ENCODE results near the gene KRTAP5-10.

Gene KRTAP5-10

DNA sequence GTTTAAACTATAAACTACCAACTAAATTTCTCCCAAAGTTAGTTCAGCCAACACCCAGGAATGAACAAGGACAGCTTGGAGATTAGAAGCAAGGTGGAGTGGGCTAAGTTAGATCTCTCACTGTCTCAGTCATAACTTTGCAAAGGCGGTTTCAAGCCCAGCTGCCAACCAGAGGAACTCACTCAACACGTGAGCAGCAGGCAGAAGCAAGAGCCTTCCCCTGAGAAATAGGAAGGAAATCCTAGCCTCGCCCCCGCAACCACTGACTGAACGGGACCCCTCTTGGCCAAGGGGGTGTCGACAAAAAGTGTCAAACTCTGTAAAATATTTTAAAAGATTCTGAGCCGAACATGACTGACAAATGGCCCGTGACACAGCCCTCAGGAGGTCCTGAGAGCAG lies 21.5 kb upstream of the KRTAP5-10 start:
- H3K9me3 ChIP-seq (ENCODE audit: control insufficient read depth, low read length): no peaks in the 10 kb centered on the region
- H3K4me1 ChIP-seq (ENCODE audit: control insufficient read depth, insufficient read depth, low read length): no peaks in the 10 kb centered on the region
- H3K4me3 ChIP-seq (ENCODE audit: low read length): no peak overlapping the region
- H3K27me3 ChIP-seq (replicated peaks; ENCODE audit: control insufficient read depth, insufficient read depth, low read length): peaks cover 6% of the 10 kb centered on the region
- H3K9ac ChIP-seq (ENCODE audit: low read length): no peak overlapping the region
- DNase-seq (ENCODE audit: low read depth): no peak
- no peaks in the 10 kb centered on the region for H3K36me3 ChIP-seq (ENCODE audit: control insufficient read depth, insufficient read depth, low read length, severe bottlenecking)

DNA sequence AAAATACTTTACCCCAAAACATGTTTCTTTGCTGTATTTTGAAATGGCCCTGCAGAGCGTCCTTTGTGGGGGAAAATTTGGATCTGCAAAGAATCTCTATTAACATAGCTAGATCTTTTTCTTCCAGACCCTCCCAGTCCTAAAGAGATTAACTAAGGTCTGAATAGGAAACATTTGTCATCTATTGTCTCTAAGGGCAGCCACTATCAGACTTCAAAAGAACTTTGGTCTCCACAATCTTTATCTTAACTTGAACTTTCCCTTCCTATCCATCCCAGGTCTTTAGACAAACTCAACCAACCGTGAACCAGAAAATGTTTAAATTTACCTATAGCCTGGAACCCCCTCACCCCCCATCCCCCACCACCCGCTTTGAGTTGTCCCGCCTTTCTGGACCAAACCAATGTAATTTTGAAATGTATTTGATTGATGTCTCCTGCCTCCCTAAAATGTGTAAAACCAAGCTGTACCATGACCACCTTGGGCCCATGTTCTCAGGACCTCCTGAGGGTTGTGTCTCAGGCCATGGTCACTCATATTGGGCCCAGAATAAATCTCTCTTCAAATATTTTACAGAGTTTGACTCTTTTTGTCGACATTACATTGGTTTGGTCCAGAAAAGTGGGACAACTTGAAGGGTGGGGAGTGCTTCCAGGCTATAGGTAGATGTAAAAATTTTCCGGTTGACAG lies 20.7 kb upstream of the KRTAP5-10 start:
- Histone ChIP-seq H3K9ac (ENCODE audit: low read length) (no peak overlapping the region), H3K27me3 (replicated peaks; ENCODE audit: control insufficient read depth, insufficient read depth, low read length) (peaks cover 10% of the 10 kb centered on the region), H3K4me3 (ENCODE audit: low read length) (no peak overlapping the region), H3K4me1 (ENCODE audit: control insufficient read depth, insufficient read depth, low read length) (no peaks in the 10 kb centered on the region), H3K36me3 (ENCODE audit: control insufficient read depth, insufficient read depth, low read length, severe bottlenecking) (no peaks in the 10 kb centered on the region), H3K9me3 (ENCODE audit: control insufficient read depth, low read length) (no peaks in the 10 kb centered on the region)
- DNase-seq (ENCODE audit: low read depth): no peak

DNA sequence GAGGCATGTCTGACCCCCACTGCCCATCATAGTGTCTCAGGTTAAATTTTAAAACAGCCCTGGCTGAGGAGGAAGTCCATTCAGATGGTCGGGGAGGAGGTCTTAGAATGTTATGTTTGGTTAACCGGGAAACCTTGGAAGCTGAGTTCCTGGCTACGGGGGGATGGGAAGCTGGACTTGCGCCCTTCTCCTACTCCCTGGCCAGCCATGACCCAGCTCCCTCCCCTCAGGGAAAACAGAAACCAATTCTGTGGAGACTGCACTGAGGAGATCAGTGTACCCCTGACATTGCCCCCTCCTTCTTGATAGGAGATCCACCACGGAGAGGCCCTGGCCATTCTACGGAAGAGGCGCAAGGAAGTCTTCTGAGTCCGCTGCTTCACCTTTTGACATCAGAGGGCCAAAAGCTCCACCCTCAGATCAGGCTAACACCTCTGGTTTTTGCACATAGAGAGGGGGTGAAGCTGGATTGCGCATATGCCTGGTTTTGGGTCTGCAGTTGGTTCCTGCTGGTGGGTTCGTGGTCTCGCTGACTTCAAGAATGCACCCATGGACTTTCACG lies 19.9 kb upstream of the KRTAP5-10 start:
- H3K36me3 ChIP-seq (ENCODE audit: control insufficient read depth, insufficient read depth, low read length, severe bottlenecking): no peaks in the 10 kb centered on the region
- H3K9ac ChIP-seq (ENCODE audit: low read length): no peak overlapping the region
- no peaks in the 10 kb centered on the region for H3K4me1 ChIP-seq (ENCODE audit: control insufficient read depth, insufficient read depth, low read length)
- no peak overlapping the region for H3K4me3 ChIP-seq (ENCODE audit: low read length)
- DNase-seq (ENCODE audit: low read depth): no peak
- H3K27me3 ChIP-seq (replicated peaks; ENCODE audit: control insufficient read depth, insufficient read depth, low read length): peaks cover 10% of the 10 kb centered on the region
- H3K9me3 ChIP-seq (ENCODE audit: control insufficient read depth, low read length): no peaks in the 10 kb centered on the region

DNA sequence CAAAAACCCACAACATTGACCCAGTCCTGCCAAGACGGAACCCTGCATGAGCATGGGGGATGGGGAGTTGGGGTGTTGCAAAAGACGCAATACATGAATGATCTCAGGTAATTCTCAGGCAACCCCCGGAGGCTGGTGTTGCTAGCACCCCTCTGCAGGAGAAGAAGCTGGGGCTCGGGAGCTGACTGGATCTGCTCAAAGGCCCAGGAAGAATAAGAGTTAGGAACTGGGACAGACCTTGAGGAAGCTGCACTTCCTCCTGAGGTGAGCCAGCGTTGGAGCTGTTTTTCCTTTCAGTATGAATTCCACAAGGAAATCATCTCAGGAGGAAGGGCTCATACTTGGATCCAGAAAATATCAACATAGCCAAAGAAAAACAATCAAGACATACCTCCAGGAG lies 17.2 kb upstream of the KRTAP5-10 start, which contains the start of gene KRTAP5-9:
Gene KRTAP5-9 (plus strand): TSS at position 301 of the 400 bp plus-strand sequence. CDS start 238 bp downstream, outside the sequence.
- Histone ChIP-seq H3K9me3 (ENCODE audit: control insufficient read depth, low read length) (no peaks in the 10 kb centered on the region), H3K36me3 (ENCODE audit: control insufficient read depth, insufficient read depth, low read length, severe bottlenecking) (no peaks in the 10 kb centered on the region), H3K27me3 (replicated peaks; ENCODE audit: control insufficient read depth, insufficient read depth, low read length) (peaks cover 18% of the 10 kb centered on the region), H3K4me1 (ENCODE audit: control insufficient read depth, insufficient read depth, low read length) (no peaks in the 10 kb centered on the region), H3K9ac (ENCODE audit: low read length) (no peak within 1 kb of the TSS), H3K4me3 (ENCODE audit: low read length) (no peak within 1 kb of the TSS)
- DNase-seq (ENCODE audit: low read depth): no peak

GRCh38 chr11:71548716-71549151 lies 16.6 kb upstream of the KRTAP5-10 start:
- H3K4me1 ChIP-seq (ENCODE audit: control insufficient read depth, insufficient read depth, low read length): no peaks in the 10 kb centered on the region
- no peak for DNase-seq (ENCODE audit: low read depth)
- H3K9ac ChIP-seq (ENCODE audit: low read length): no peak overlapping the region
- H3K4me3 ChIP-seq (ENCODE audit: low read length): no peak overlapping the region
- H3K9me3 ChIP-seq (ENCODE audit: control insufficient read depth, low read length): no peaks in the 10 kb centered on the region
- no peaks in the 10 kb centered on the region for H3K36me3 ChIP-seq (ENCODE audit: control insufficient read depth, insufficient read depth, low read length, severe bottlenecking)
- peaks cover 18% of the 10 kb centered on the region for H3K27me3 ChIP-seq (replicated peaks; ENCODE audit: control insufficient read depth, insufficient read depth, low read length)

GRCh38 chr11:71551711-71552110 lies 13.7 kb upstream of the KRTAP5-10 start:
- Histone ChIP-seq H3K36me3 (ENCODE audit: control insufficient read depth, insufficient read depth, low read length, severe bottlenecking) (no peaks in the 10 kb centered on the region), H3K9ac (ENCODE audit: low read length) (no peak overlapping the region), H3K27me3 (replicated peaks; ENCODE audit: control insufficient read depth, insufficient read depth, low read length) (peaks cover 24% of the 10 kb centered on the region), H3K9me3 (ENCODE audit: control insufficient read depth, low read length) (no peaks in the 10 kb centered on the region), H3K4me1 (ENCODE audit: control insufficient read depth, insufficient read depth, low read length) (no peaks in the 10 kb centered on the region), H3K4me3 (ENCODE audit: low read length) (no peak overlapping the region)
- peak; percentile 1 for DNase-seq (ENCODE audit: low read depth)

DNA sequence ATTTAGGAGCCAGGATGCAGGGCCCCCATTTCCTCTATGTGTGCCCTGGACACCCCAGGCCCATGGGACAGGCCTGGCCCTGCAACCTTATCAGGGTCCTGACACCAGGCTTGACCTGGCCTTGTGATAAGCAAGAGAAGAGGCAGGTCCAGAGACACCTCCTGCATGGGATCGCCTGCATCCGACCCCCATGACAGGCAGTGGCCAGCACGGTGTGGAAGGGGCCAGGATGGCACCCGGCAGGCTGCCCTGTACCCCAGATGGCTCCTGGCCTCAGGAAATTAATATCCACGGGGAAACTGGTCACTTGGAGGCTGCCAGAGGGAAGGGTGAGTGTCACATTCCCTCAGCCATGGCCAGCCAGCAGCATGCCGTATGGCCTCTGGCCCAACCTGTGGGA lies 10.4 kb upstream of the KRTAP5-10 start:
- DNase-seq (ENCODE audit: low read depth): no peak
- no peak overlapping the region for H3K4me3 ChIP-seq (ENCODE audit: low read length)
- no peaks in the 10 kb centered on the region for H3K4me1 ChIP-seq (ENCODE audit: control insufficient read depth, insufficient read depth, low read length)
- no peak overlapping the region for H3K9ac ChIP-seq (ENCODE audit: low read length)
- no peaks in the 10 kb centered on the region for H3K9me3 ChIP-seq (ENCODE audit: control insufficient read depth, low read length)
- peaks cover 18% of the 10 kb centered on the region for H3K27me3 ChIP-seq (replicated peaks; ENCODE audit: control insufficient read depth, insufficient read depth, low read length)
- H3K36me3 ChIP-seq (ENCODE audit: control insufficient read depth, insufficient read depth, low read length, severe bottlenecking): no peaks in the 10 kb centered on the region

DNA sequence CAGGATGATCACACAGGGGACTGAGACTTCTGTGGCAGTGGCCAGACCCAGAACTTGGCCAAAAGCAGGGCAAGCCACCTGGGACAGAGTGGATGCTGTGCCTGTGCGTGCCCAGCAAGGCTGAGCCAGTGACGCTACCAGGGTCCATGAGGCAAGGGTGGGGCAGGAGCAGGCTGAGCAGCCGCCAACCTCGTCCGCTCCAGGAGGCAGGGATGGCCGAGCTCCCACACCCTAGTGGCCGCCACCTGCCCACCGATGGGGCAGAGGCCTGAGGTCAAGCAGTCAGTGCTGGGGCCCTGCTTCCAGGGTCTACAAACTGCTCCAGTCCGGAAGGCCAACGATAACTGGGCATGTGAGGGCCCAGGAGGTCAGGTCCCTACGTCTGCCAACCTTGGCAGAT lies 9.9 kb upstream of the KRTAP5-10 start:
- no peak overlapping the region for H3K9ac ChIP-seq (ENCODE audit: low read length)
- DNase-seq (ENCODE audit: low read depth): no peak
- H3K4me3 ChIP-seq (ENCODE audit: low read length): no peak overlapping the region
- no peaks in the 10 kb centered on the region for H3K36me3 ChIP-seq (ENCODE audit: control insufficient read depth, insufficient read depth, low read length, severe bottlenecking)
- H3K4me1 ChIP-seq (ENCODE audit: control insufficient read depth, insufficient read depth, low read length): no peaks in the 10 kb centered on the region
- H3K9me3 ChIP-seq (ENCODE audit: control insufficient read depth, low read length): no peaks in the 10 kb centered on the region
- H3K27me3 ChIP-seq (replicated peaks; ENCODE audit: control insufficient read depth, insufficient read depth, low read length): peaks cover 18% of the 10 kb centered on the region

DNA sequence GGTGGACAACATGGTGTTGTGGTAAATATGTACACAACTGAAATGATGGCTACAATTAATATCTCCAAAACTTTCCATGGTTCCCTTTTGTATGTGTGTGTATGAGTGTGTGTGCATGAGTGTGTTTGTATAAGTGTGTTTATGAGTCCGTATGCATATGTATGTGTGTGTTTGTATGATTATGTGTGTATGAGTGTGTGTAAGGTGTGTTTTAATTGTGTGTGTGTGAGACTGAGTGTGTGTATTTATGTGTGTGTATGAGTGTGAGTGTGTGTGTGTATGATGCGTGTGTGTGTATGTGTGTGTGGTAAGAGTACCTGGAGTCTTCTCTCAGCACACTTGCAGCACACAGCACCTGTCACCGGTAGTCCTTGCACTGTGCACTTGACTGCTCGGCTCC lies 9.3 kb upstream of the KRTAP5-10 start:
- H3K4me3 ChIP-seq (ENCODE audit: low read length): no peak overlapping the region
- peaks cover 14% of the 10 kb centered on the region for H3K27me3 ChIP-seq (replicated peaks; ENCODE audit: control insufficient read depth, insufficient read depth, low read length)

GRCh38 chr11:71557257-71557656 lies 8.1 kb upstream of the KRTAP5-10 start:
- Histone ChIP-seq H3K4me3 (ENCODE audit: low read length) (no peak overlapping the region), H3K4me1 (ENCODE audit: control insufficient read depth, insufficient read depth, low read length) (no peaks in the 10 kb centered on the region), H3K36me3 (ENCODE audit: control insufficient read depth, insufficient read depth, low read length, severe bottlenecking) (no peaks in the 10 kb centered on the region), H3K9ac (ENCODE audit: low read length) (no peak overlapping the region), H3K27me3 (replicated peaks; ENCODE audit: control insufficient read depth, insufficient read depth, low read length) (peaks cover 9% of the 10 kb centered on the region), H3K9me3 (ENCODE audit: control insufficient read depth, low read length) (peaks cover 5% of the 10 kb centered on the region)
- no peak for DNase-seq (ENCODE audit: low read depth)

More for the DNA sequence above, 9.3 kb upstream of the KRTAP5-10 start:
- Histone ChIP-seq H3K9me3 (ENCODE audit: control insufficient read depth, low read length) (no peaks in the 10 kb centered on the region), H3K9ac (ENCODE audit: low read length) (no peak overlapping the region), H3K36me3 (ENCODE audit: control insufficient read depth, insufficient read depth, low read length, severe bottlenecking) (no peaks in the 10 kb centered on the region), H3K4me1 (ENCODE audit: control insufficient read depth, insufficient read depth, low read length) (no peaks in the 10 kb centered on the region)
- DNase-seq (ENCODE audit: low read depth): no peak

DNA sequence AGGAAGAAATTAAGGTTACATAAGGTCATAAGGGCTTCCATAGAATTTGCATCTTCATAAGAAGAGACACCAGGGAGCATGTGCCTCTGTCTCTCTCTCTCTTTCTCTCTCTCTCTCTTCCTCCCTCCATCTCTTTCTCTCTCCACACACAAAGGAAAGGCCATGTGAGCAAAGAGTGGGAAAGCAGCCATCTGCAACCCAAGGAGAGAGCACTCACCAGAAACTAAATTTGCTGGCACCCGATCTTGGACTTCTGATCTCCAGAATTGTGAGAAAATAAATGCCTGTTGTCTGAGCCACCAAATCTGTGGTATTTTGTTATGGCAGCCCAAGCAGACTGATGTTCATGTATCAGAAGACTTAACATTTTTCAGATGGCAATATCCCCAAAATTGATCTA lies 6.4 kb upstream of the KRTAP5-10 start:
- Histone ChIP-seq H3K4me1 (ENCODE audit: control insufficient read depth, insufficient read depth, low read length) (no peaks in the 10 kb centered on the region), H3K9me3 (ENCODE audit: control insufficient read depth, low read length) (peaks cover 5% of the 10 kb centered on the region), H3K36me3 (ENCODE audit: control insufficient read depth, insufficient read depth, low read length, severe bottlenecking) (no peaks in the 10 kb centered on the region), H3K27me3 (replicated peaks; ENCODE audit: control insufficient read depth, insufficient read depth, low read length) (peaks cover 9% of the 10 kb centered on the region), H3K9ac (ENCODE audit: low read length) (no peak overlapping the region), H3K4me3 (ENCODE audit: low read length) (no peak overlapping the region)
- no peak for DNase-seq (ENCODE audit: low read depth)

Data from adipocyte (in vitro differentiated cells).